ENCODE measurements around the gene PADI1.

- TF ChIP-seq CTCF (IDR thresholded peaks at IDR 0.05) (no peak), POLR2A (IDR thresholded peaks at IDR 0.05) (no peak)
These were observed 81.7 kb downstream of the PADI1 start for GRCh38 chr1:17286646-17287045.
